ENCODE results near the gene MICAL2.
A peak's percentile ranks its signal among the peaks of the same experiment; 100 is the strongest.

The MICAL2 gene

GRCh38 chr11:12099132-12099873 is 11.1 kb upstream of the MICAL2 start:
- DNase-seq = no peak

GRCh38 chr11:12100429-12100828 is 10.0 kb upstream of the MICAL2 start:
- no peak for DNase-seq

- DNase-seq = no peak
Observed at GRCh38 chr11:12100841-12101242, 9.5 kb upstream of the MICAL2 start.

GRCh38 chr11:12101318-12101717 is 9.1 kb upstream of the MICAL2 start:
- DNase-seq = no peak

GRCh38 chr11:12102588-12103410 is 7.6 kb upstream of the MICAL2 start:
- no peak for DNase-seq

GRCh38 chr11:12103411-12104225 is 6.8 kb upstream of the MICAL2 start:
- DNase-seq = no peak

GRCh38 chr11:12105471-12105870 is 4.9 kb upstream of the MICAL2 start:
- no peak for DNase-seq

GRCh38 chr11:12106101-12106500 is 4.3 kb upstream of the MICAL2 start:
- no peak for DNase-seq

GRCh38 chr11:12106501-12106900 is 3.9 kb upstream of the MICAL2 start:
- no peak for DNase-seq

- DNase-seq = no peak
Observed at GRCh38 chr11:12108875-12109453, 1.4 kb upstream of the MICAL2 start.

- DNase-seq = no peak
Observed at GRCh38 chr11:12109591-12110196, 696 bp upstream of the MICAL2 start.

GRCh38 chr11:12110714-12111548 is 541 bp downstream of the MICAL2 start:
- peak; percentile 27 for DNase-seq

GRCh38 chr11:12111549-12112520 is 1.4 kb downstream of the MICAL2 start:
- no peak for DNase-seq

GRCh38 chr11:12112750-12113149 is 2.4 kb downstream of the MICAL2 start:
- no peak for DNase-seq

GRCh38 chr11:12113294-12113693 is 2.9 kb downstream of the MICAL2 start:
- DNase-seq = no peak

- DNase-seq = no peak
Observed at GRCh38 chr11:12114193-12115033, 4.0 kb downstream of the MICAL2 start.

GRCh38 chr11:12116425-12117032 is 6.1 kb downstream of the MICAL2 start:
- DNase-seq = no peak

- DNase-seq = no peak
Observed at GRCh38 chr11:12117200-12117599, 6.8 kb downstream of the MICAL2 start.

GRCh38 chr11:12117611-12118010 is 7.2 kb downstream of the MICAL2 start:
- no peak for DNase-seq

Data from activated gamma-delta T cell (primary cell).